Mammary epithelial cell (primary cell): ENCODE measurements around the gene MARVELD1.
"Not testable (repeated sequence)": the region's sequence is repeated elsewhere in the genome, so short reads cannot be mapped to it uniquely, and the experiment has no call there.

Experiments used
- CTCF ChIP-seq, 2 donors: IDR thresholded peaks in 1 of 2; conservative IDR thresholded peaks in 1 of 2; 2 replicates each; pipeline ENCODE4 v1.5.1; 2011 to 2012; ENCODE audit warnings: inconsistent platforms in 2 of 2, low read length in 2 of 2, mild to moderate bottlenecking in 2 of 2, control low read depth in 1 of 2, low read depth in 1 of 2; ENCODE audit not compliant: insufficient read depth in 1 of 2; ENCODE audit errors: extremely low read depth in 1 of 2
- EZH2 ChIP-seq: IDR thresholded peaks from 2 replicates; pipeline ENCODE4 v1.6.1; 2012; ENCODE audit warnings: low read length, inconsistent platforms, borderline replicate concordance

DNA sequence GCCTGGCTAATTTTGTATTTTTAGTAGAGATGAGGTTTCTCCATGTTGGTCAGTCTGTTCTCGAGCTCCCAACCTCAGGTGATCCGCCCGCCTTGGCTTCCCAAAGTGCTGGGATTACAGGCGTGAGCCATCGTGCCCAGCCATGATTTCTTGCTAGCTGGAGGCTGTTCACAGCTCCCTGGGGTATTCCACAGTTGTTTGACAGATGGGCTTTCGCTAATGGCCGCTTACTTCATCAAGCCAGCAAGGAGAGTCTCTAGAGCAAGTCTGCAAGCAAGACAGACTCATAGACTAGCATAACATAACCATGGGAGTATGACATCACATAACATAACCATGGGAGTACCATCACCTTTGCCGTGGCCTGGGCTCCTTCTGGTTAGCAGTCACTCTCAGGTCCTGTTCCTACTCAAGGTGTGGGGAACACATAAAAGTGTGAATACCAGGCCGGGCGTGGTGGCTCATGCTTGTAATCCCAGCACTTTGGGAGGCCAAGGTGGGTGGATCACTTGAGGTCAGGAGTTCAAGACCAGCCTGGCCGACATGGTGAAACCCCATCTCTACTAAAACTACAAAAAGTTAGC lies 15.4 kb upstream of the MARVELD1 start:
- not testable (repeated sequence) for TF ChIP-seq CTCF (conservative IDR thresholded peaks at IDR 0.05 in 1 of 2, IDR thresholded peaks at IDR 0.05 in 1 of 2; ENCODE audit: extremely low read depth in 1 of 2, insufficient read depth in 1 of 2, low read depth in 1 of 2, low read length in 2 of 2); EZH2
